OCI-LY7 (cell line): Measurements from ENCODE around the gene TRIM9.

ENCODE experiments used
- EZH2phosphoT487 ChIP-seq: fragments of 200-600 bp; sonication (generic); IDR thresholded peaks from 2 replicates; pipeline ENCODE4 v1.6.1; 2018; ENCODE audit warnings: low read depth, borderline replicate concordance, mild to moderate bottlenecking, mixed run types, antibody characterized with exemption, low read length, moderate library complexity, mixed read lengths
- TF ChIP-seq, protein P1 (sequence below): fragments of 200-600 bp; sonication (generic); conservative IDR thresholded peaks from 2 replicates; pipeline ENCODE4 v1.5.1; 2014; ENCODE audit warnings: mild to moderate bottlenecking, antibody characterized with exemption, low read length, moderate library complexity, mixed read lengths

DNA sequence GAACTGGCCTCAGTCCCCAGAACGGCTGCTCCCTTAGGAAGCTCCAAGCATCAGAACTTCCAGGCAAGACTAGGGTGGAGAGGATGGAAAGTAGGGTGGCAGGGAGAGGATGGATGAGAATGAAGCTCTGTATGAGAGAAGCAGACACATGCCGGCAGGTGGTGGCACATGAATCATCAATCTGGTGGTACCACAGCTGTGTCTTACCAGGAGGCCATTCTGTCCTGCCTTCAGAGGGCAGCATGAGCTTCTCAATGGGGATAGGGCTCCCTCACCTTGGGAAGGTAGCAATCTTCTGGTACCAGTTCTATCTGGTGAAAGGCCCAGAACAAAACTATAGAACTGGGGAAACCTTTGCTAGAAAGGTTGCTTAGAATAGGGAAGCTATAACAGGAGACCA is 95.2 kb downstream of the TRIM9 start:
- TF ChIP-seq, protein P1, sequence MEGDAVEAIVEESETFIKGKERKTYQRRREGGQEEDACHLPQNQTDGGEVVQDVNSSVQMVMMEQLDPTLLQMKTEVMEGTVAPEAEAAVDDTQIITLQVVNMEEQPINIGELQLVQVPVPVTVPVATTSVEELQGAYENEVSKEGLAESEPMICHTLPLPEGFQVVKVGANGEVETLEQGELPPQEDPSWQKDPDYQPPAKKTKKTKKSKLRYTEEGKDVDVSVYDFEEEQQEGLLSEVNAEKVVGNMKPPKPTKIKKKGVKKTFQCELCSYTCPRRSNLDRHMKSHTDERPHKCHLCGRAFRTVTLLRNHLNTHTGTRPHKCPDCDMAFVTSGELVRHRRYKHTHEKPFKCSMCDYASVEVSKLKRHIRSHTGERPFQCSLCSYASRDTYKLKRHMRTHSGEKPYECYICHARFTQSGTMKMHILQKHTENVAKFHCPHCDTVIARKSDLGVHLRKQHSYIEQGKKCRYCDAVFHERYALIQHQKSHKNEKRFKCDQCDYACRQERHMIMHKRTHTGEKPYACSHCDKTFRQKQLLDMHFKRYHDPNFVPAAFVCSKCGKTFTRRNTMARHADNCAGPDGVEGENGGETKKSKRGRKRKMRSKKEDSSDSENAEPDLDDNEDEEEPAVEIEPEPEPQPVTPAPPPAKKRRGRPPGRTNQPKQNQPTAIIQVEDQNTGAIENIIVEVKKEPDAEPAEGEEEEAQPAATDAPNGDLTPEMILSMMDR = no peak
- TF ChIP-seq EZH2phosphoT487 = no peak
